ENCODE measurements around the gene ATP7B.

GRCh38 chr13:51977625-51978024 lies 33.6 kb downstream of the ATP7B start:
- TF ChIP-seq CTCF (IDR thresholded peaks at IDR 0.05; ENCODE audit: borderline replicate concordance, extremely low read depth, low read length, poor library complexity, severe bottlenecking) (no peak), EZH2 (IDR thresholded peaks at IDR 0.05; ENCODE audit: borderline replicate concordance, low read depth, low read length, severe bottlenecking) (no peak)

All from DND-41 (cell line).